ENCODE measurements around the gene KRT85.
A peak's percentile ranks its signal among the peaks of the same experiment; 100 is the strongest.
"Not testable (repeated sequence)": the region's sequence is repeated elsewhere in the genome, so short reads cannot be mapped to it uniquely, and the experiment has no call there.

KRT85 gene

DNA sequence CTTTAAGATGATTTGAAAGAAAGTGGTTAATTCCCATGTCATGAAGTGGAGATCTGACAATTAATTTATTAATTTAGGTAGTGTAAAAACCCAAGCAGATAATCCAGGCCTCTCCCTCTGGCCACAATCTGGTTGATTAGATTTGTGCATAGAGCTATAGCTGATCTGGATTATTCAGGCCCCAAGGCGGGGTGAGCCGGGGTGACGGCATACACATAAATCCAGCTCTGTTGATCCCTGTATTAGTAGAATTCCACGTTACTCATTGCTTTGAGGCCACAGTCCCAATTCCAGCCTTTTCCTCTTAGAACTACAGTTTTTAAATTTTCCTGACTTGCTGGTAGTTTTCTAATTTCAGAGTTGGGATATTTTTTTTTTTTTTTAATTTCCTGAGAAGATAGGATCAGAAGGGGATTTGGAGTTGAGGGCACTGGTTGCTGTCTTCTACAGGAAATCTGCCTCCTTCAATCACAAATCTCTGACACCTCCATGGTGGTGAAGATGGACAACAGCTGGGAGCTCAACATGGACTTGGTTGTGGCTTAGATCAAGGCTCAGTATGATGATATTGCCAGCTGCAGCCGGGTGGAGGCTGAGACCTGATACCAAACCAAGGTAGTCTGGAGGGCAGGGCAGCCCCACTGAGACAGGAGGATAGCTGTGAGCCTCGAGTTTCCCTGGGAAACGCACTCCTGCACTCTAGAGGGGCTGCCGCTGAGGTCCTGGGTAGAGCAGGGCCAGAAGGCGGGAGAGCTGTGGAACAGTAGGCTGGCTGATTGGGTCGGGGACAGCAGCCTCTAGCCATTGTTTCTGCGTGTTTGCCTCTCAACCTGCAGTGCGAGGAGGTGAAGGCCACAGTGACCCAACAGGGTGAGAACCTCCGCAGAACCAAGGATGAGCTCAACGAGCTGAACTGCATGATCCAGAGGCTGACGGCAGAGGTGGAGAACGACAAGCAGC lies 19.4 kb downstream of the KRT85 start:
- DNase-seq, result no peak

DNA sequence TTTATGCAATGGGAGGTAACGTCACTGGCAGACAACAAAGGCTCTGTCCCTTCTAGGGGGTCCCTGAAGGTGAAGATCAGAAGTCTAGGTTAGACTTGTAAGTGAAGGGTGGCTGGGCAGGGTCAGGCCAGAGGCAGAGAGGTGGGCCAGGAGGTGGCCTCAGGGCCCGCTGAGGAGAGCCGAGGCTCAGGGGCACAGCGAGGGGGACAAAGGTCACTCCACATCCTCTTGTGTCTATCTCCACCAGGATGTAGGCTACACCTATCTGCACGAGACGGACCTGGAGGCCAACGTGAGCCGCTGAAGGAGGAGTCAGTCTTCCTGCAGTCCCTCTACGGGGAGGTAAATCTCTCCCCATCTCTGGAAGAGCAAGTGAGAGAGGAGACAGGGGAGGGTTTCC lies 20.3 kb downstream of the KRT85 start:
- DNase-seq, result no peak

DNA sequence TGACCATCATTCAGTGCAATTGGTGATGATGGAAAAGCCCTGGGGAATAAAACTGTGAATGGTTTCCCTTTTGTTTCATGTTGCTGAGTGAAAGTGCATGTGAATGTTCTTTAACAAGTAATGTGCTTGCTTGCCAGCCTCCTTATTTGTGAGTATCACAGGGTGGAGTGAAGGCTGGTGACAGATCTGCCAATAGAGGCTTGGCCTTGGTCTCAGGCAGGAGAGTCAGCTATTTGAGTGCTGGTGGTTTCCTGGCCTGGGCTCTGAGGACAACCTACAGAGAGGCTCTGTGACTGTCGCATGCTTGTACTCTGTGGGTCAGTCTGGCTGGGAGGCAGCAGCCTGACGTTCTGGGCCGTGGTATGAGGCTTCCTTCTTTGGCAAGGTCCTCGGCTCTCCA lies 20.7 kb downstream of the KRT85 start:
- no peak for DNase-seq

DNA sequence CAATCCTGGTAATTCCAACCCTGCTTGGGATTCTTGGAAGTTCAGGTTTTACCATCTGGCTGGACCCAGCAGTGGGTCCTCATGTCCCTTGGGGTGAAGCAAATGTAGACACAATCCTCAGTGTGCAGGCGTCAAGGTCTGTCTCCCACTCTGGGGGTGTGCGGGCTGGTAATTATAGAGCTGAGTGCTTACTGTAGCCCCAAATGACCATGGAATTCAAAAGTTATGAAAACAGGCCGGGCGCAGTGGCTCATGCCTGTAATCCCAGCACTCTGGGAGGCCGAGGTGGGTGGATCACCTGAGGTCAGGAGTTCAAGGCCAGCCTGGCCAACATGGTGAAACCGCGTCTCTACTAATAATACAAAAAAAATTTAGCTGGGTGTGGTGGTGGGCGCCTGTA lies 22.2 kb downstream of the KRT85 start:
- DNase-seq, result not testable (repeated sequence)

DNA sequence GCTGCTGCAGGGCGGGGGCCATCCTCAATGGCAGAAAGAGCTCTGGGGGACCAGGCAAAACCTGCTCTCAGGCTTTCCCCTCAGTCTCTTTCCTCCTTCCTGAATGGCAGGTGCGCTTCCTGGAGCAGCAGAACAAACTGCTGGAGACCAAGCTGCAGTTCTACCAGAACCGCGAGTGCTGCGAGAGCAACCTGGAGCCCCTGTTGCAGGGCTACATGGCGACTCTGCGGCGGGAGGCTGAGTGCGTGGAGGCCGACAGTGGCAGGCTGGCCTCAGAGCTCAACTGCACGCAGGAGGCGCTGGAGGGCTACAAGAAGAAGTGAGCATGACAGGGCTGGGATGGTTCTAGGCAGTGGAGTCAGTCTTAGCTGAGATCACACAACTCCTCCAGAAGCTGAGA lies 23.2 kb downstream of the KRT85 start:
- DNase-seq, result no peak

DNA sequence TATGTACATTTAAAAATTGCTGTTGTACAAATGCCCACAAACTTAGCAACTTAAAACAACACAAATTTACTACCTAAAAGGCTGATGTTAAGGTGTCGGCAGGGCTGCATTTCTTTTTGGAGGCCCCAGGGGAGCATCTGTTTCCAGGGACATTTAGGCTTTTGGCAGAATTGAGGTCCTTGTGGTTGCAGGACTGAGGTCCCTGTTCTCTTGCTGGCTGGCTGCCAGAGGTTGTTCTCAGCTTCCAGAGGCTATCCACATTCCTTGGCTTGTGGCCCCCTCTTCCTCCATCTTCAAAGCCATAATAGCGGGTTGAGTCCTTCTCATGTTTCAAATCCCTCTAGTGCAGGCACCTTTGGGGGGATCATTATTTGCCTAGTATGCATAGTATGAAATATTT lies 23.7 kb downstream of the KRT85 start:
- DNase-seq, result no peak

DNA sequence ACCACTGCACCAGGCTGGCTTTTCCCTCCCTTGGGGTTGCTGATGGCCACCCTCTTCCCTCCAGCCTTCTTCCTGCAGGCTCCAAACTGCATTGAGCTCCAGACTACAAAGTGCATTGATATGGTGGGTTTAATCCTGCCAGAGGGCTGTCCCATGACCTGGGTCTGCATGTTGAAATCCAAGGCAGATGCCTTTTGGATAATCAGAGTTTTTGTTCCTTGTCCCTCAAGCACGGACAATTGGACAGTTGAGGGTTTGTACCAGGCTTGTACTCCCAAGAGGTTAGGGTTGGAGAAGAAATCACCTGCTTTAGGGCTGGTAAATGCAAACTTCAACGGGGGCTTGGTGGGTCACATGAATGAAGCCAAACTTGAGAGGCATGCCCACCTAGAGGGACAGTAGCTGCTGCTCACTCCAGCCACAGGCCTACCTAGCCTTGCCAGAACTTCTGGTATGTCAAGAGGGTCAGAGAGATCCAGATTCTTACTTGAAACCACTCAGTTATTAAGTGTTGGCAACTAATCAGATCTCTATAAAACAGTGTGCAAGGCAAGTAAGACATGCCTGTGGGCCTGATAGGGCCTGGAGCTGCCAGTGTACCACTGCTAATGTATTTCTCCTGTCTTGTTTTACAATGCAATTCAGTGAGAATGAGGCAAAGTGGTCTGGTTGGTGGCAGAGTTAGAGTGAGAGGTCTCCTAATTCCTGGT lies 24.3 kb downstream of the KRT85 start:
- no peak for DNase-seq

DNA sequence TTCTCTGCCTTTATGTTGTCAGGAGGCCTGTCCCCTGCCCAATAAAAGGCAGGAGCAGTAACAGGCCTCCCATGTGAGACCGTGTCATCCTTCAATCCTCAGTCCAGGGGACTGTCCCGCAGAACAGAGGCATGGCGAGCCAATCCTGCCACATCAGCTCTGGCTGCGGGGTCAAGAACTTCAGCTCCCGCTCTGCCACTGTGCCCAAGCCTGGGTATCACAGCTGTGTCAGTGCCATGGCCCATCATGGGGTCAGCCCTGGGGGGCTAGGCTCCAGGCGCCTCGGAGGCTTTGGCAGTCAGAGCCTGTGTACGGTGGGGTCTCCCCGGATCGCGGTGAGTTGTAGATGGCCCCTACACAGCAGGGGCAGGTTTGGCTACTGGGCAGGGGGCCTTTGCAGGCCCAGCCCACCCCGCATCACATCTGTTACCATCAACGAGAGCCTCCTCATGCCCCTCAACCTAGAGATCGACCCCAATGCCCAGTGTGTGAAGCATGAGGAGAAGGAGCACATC lies 26.2 kb downstream of the KRT85 start:
- no peak for DNase-seq

DNA sequence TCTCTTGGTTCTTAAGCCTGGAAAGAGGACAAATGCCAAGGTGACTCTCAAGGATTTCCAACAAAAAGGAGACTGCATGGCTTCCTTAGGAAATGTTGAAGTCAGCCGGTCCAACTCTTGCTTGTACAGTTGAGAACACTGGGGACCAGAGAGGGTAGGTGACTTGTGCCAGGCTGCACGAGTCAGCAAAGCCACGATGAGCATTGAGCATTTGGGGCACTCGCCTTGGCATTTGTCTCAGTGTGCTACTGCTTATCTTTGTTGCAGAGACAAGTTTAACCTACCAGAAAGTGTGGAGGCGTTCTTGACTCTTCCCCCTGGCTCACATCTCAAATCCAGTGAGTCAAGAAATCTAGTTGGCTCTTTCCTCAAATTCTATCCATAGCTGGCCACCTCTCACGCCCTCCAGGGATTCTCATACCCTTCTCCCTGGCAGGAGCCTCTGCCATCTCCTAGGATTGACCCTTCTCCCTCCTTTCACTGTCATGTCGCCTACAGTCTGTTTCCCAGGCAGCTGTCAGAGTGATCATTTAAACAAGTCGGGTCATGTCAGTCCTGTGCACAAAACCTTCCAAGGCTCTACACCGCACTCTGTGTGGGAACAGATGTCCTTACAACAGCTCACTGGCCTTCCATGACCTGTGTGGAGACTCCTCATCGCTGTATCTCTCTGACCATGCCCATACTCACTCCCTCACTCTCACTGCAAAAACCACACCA lies 28.9 kb downstream of the KRT85 start:
- DNase-seq, result no peak

DNA sequence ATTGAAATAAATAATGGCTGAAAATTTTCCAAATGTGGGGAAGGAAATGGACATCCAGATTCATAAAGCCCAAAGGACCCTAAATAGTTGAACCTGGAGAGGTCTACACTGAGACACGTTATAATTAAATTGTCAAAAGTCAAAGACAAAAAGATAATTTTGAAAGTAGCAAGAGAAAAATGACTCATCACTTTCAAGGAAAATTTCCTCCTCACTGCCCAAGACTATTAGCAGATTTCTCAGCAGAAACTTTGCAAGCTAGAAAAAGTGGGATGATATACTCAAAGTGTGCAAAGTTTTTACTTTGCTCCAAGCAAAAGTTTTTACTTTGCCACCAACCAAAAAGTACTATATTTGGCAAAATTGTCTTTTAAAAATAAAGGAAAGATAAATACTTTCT lies 30.2 kb downstream of the KRT85 start:
- DNase-seq, result no peak

DNA sequence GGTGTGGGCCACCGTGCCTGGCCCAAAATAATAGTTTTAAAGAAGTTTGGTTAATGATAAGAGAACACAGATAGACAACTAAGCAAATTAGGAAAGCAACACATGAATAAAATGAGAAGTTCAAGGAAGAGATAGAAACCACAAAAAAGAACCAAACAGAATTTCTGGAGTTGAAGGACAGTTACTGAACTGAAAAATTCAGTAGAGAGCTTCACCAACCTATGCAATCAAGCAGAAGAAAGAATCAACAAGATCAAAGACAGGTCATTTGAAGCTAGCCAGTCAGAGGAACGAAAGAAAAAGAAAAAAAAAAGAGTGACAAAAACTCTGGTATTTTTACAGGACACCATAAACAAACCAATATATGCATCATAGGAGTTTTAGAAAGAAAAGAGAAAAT lies 30.6 kb downstream of the KRT85 start:
- DNase-seq, result no peak

DNA sequence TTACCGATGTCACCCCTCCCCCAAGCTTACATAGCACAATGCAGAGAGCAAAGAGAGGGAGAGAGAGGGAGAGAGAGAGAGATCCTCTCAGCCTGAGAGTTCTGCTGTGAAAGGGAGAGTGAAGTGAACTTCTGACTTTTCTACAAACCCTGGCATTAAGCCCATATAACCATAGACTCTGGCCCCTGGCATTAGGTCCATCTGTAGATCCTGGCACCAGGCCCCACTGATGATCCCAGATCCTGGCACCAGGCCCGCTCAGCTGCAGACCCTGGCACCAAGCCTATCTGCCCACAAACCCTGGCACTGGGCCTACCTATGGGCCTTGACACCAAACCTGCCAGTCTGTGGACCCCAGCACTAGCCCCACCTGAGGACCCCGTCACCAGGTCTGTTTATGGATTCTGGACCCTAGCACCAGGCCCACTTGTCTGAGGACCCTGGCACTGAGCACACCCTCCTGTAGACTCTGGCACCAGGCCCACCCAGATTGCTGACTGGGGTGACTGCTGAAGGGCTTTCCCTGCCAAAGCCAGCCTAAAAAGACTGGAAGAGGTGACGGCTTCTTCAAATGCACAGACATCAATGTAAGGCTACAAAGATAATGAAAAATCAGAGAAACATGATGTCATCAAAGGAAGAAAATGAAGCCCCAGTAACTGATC lies 31.6 kb downstream of the KRT85 start:
- DNase-seq, result no peak

DNA sequence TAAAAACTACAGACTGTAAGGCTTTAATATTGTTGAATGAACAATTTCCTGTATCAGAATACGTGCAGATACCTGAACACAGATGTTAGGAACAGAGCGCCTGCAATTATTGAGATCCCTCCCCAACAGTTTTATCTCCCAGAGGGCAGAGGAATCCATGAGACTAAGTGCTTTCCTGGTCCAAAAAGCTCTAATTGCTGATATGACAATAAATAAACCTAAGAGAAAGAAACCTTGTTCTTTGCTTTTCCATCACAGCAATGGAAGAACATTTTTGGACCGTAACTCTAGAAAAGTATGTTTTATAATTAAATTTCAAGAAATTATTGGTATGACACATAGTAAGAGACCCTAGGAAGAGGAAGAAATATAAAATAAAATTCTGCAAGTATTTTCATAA lies 33.1 kb downstream of the KRT85 start:
- no peak for DNase-seq

DNA sequence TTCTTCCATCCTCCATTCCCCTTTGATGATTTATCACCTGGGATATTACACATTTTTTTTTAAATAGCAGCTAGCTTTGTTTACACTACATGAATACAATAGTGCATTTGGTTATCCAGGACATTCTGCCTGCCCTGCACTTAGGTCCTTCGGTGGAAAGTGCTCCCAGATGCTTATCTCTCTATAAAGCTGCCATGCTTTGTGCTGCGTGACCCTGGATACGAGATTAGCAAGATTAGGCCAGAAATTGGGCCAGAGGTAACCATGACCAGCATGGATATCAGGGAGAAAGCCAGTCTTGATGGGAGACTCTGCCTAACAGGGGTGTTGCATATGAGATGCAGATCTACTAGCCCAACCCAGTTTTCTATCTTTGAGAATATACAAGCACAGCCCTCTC lies 34.0 kb downstream of the KRT85 start:
- no peak for DNase-seq

DNA sequence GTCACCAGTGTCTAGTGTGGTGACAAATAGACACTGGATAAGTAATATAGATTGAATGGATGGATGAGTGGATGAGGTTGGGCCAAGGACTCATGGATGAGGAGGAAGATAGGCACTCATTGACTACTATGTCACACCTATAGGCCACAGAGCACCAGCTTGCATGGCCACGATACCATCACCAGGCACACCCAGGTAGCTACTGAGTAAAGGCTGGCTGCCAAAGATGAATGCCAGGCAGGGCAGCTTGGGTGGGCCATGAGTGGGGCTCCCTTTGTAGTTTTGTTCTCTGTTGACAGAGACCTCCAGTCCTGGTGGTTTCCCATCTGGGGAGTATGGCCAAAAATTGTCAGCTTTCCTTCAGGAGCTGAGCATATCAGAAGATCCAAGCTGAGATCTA lies 34.9 kb downstream of the KRT85 start:
- DNase-seq, result no peak

DNA sequence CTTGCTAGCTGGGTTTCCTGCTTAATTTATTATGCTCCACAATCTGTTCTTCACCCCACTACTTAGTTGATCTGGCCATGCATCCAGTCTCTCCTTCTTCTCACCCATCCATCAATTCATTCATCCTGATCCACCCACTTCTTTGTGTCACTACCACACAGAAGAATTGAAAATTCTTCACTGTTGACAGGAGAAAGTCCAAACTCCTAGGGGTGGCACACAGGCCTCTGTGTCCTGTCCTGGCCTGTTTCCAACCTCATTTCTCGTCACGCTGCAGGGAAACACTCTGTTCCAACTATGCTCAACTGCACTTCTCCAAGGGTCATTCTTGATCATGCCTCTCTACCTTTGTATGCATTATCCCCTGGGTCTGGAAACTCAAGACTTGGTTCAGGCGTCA lies 35.4 kb downstream of the KRT85 start:
- no peak for DNase-seq

DNA sequence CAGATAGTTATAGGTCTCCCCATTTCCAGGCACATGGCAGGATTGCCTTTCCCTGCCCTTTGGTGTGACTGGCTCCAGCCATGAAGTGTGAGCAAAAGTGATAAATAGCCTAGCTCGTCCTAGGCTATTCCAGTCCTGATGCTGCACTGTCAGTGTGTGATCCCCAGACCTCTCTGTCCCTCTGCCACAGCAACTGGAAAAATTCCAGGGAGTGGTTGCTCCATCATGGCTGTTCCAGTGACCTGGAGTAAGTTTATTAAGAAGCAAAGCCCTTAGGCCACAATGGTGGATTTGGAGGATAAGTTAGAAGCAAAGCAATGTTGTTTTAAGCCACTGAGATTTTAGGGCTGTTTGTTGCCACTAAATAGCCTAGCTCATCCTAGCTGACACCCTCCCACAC lies 36.2 kb downstream of the KRT85 start:
- no peak for DNase-seq

DNA sequence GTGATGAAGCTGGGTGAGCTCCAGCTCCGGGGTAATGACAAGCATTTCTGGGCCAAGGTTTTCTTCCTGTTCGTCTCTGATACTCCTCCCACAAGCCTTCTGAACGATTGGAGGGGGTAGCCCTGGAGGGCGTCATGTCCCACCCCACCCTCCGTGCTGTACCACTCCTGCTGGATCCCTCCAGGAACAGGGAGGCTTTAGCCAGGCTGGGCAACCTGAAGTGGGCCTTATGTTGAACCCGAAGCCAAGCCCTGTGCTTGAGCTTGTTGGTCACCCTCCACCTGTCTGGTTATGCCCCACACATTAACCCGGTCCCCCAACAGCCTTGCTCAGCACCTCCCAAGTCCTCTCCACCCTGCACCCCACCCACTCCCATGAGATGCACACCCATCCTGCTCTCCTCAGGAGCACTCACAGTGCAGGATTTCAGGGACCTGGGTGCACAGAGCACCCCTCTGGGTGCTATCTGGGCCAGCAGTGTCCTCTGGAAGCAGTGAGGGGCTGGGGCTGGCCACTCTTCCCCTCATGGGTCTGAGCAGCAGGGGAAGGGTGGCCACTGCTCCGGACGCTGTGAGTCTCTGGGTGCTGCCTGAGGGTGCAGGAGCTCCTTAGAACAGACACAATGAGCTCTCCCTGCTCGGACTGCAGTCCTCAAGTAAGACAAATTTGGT lies 39.3 kb downstream of the KRT85 start:
- no peak for DNase-seq

DNA sequence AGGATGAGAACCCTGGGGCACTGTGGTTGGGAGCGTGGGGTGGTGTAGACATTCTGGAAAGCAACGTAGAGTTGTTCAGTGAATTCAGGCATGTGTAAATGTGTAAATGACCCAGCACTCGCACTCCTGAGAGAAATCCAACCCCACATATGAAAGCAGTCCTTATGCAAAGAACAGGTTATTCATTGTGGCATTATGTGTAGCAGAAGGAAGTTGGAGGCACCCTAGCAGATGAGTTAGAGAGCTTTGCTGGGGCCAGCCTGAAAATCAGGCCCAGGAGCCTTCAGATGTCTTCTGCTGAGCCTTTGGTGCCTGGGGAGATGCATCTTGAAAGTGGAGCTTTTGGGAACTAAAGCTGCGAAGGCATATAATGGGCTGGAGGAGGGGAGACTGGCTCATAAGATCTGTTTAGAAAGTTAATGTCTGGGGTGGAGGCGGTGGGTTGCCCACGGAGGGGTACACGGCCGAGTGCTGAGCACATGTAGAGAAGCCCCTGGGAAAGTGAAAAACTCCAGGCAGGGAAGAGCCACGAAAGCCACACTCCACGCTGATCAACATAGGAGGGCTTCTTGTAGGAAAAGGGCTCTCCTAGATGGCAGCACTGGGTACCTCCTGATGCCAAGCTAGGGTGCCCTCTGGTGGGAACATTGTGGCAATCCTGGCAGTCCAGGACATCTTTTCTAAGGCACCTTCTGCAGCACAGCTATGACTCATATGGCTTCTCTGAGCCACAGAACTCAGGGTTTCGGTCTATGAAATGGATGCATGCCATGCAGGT lies 40.0 kb downstream of the KRT85 start:
- DNase-seq, result peak; percentile 83

DNA sequence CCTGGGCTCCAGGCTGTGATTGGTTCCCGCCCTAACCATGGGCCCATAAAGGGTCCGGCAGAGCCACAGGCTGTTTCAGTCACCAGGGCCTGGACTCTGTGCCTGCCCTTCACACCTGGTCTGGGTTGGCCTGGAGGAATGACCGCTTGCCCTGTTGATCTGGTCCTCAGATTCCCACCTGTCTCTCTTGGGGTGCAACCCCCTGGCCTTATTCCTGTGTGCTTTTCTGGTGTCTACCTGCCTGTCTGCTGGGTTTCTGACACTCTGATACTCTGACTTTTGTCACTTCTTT lies 43.2 kb downstream of the KRT85 start:
- DNase-seq, result no peak

DNA sequence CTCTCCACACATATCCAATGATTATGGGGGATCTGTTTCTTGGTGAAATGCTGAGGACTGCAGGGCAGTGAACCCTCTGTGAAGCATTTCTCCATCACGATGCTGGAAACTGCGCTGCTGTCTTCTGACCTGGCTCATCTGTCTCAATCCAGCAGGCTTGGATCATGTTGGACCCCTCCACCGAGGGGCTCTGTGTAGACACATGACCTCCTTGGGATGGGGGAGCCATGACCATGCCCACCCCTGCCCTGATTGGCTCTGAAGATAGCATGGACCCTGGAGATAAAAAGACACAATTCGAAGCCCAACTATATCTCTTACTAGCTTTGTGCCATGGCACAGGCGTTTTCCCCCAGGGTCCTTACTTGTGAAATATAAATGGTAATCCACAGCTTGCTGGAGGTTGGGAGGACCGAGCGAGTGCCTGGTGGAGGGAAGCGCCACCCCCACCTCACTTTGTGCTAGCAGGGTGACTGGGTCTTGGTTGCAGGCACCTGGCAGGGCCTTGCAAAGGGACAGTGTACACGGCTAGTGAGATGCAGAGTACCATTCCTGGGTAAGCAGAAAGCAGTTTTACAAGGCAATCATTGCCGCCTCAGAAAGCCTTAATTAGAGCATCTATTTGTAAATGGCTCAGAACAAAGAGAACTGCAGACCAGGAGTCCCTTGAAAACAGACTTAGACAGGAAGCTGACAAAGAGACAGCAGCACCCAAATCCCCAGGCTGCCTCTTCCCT lies 43.7 kb downstream of the KRT85 start:
- DNase-seq, result no peak
